ENCODE data around the gene KLHL22. TPM values are rescaled to one million over a fixed set of nuclear protein-coding genes. Genes with fewer than 3 reads are reported as not detected.
"Not testable (repeated sequence)": the region's sequence is repeated elsewhere in the genome, so short reads cannot be mapped to it uniquely, and the experiment has no call there.

Gene KLHL22
- total RNA-seq, 4 donors from 2014 or later = 14.1 to 73.8 (median 42.7) TPM

GRCh38 chr22:20507253-20508066 lies 11.9 kb upstream of the KLHL22 start, which contains the start of gene MED15:
TSS of gene MED15 (plus strand) at chr22:20507610. CDS start at chr22:20507679, 69 bp downstream.
- peak in 2 of 4 experiments; percentile 13 to 36 for TF ChIP-seq CTCF (IDR thresholded peaks at IDR 0.05)
- TF ChIP-seq POLR2A (IDR thresholded peaks at IDR 0.05) = peak; percentile 68 to 87
- peak within 1 kb of the TSS; percentile 93 to 97 for H3K27ac ChIP-seq
- H3K4me3 ChIP-seq = peak within 1 kb of the TSS; percentile 72 to 90
- peaks cover 7 to 18% of the 10 kb centered on the region in 2 donors for H3K4me1 ChIP-seq
- intact Hi-C loops (cut with DNase I; ENCODE audit: low total_unique reads) = no loop called here
- peak; percentile 90 for DNase-seq
- no peaks in the 10 kb centered on the region for H3K36me3 ChIP-seq
- no peaks in the 10 kb centered on the region for H3K27me3 ChIP-seq
- H3K9me3 ChIP-seq = no peaks in the 10 kb centered on the region

- H3K4me1 ChIP-seq = peaks cover 7 to 18% of the 10 kb centered on the region in 2 donors
- peak overlapping the region; percentile 72 to 90 for H3K4me3 ChIP-seq
- DNase-seq = no peak
- H3K36me3 ChIP-seq = no peaks in the 10 kb centered on the region
- no peaks in the 10 kb centered on the region for H3K27me3 ChIP-seq
- H3K9me3 ChIP-seq = no peaks in the 10 kb centered on the region
- intact Hi-C loops (cut with DNase I; ENCODE audit: low total_unique reads) = no loop called here
- no peak for TF ChIP-seq CTCF (IDR thresholded peaks at IDR 0.05)
- no peak for TF ChIP-seq POLR2A (IDR thresholded peaks at IDR 0.05)
- peak overlapping the region; percentile 93 to 97 for H3K27ac ChIP-seq
Measured at GRCh38 chr22:20506543-20507252, 11.1 kb upstream of the KLHL22 start.

GRCh38 chr22:20504293-20504922 lies 8.8 kb upstream of the KLHL22 start:
- DNase-seq; H3K4me1 ChIP-seq; H3K9me3 ChIP-seq; intact Hi-C loops (cut with DNase I; ENCODE audit: low total_unique reads); H3K4me3 ChIP-seq; H3K27ac ChIP-seq; H3K27me3 ChIP-seq; H3K36me3 ChIP-seq: not testable (repeated sequence)

GRCh38 chr22:20503816-20504215 lies 8.2 kb upstream of the KLHL22 start:
- intact Hi-C loops (cut with DNase I; ENCODE audit: low total_unique reads) = no loop called here
- DNase-seq = no peak
- Histone ChIP-seq H3K36me3 (no peaks in the 10 kb centered on the region), H3K4me1 (peaks cover 2 to 3% of the 10 kb centered on the region in 2 donors), H3K9me3 (no peaks in the 10 kb centered on the region), H3K27ac (no peak overlapping the region), H3K27me3 (no peaks in the 10 kb centered on the region), H3K4me3 (no peak overlapping the region)
- TF ChIP-seq CTCF (IDR thresholded peaks at IDR 0.05) (no peak), POLR2A (IDR thresholded peaks at IDR 0.05) (no peak)

- Histone ChIP-seq H3K4me3 (no peak overlapping the region), H3K36me3 (no peaks in the 10 kb centered on the region), H3K27ac (no peak overlapping the region), H3K27me3 (no peaks in the 10 kb centered on the region), H3K4me1 (no peaks in the 10 kb centered on the region), H3K9me3 (no peaks in the 10 kb centered on the region)
- intact Hi-C loops (cut with DNase I; ENCODE audit: low total_unique reads) = loop anchor here (10.0 kb wide), 1 partner anchor 65 kb away; the partner anchor contains the start of gene SCARF2
- no peak for DNase-seq
- no peak for TF ChIP-seq POLR2A (IDR thresholded peaks at IDR 0.05)
- TF ChIP-seq CTCF (IDR thresholded peaks at IDR 0.05) = no peak
Measured at GRCh38 chr22:20499769-20500168, 4.2 kb upstream of the KLHL22 start.

Measured in uterus (tissue), 4 donors.